NCI-H2171 treated with DMSO at 0.1 percent for 48 hours (cell line): ENCODE data around the gene MGST2.

ENCODE experiments used
- DNase-seq: peaks from one replicate; lab custom pipeline; 2025; lab: John Stamatoyannopoulos, UW

The MGST2 gene

GRCh38 chr4:139704915-139705485, 39.4 kb downstream of the MGST2 start:
- DNase-seq = peak; percentile 2

- peak; percentile 25 for DNase-seq
These were observed 44.0 kb downstream of the MGST2 start for GRCh38 chr4:139709660-139710059.

GRCh38 chr4:139710073-139710472, 44.5 kb downstream of the MGST2 start:
- DNase-seq = no peak

GRCh38 chr4:139711461-139711860, 45.8 kb downstream of the MGST2 start:
- DNase-seq = no peak

GRCh38 chr4:139712882-139713281, 47.3 kb downstream of the MGST2 start:
- DNase-seq = no peak

GRCh38 chr4:139715746-139716391, 50.2 kb downstream of the MGST2 start:
- DNase-seq = no peak

GRCh38 chr4:139718358-139718757, 52.7 kb downstream of the MGST2 start:
- no peak for DNase-seq

- DNase-seq = no peak
These were observed 53.2 kb downstream of the MGST2 start for GRCh38 chr4:139718833-139719232.

GRCh38 chr4:139719381-139720101, 53.9 kb downstream of the MGST2 start:
- no peak for DNase-seq

- DNase-seq = no peak
These were observed 55.2 kb downstream of the MGST2 start for GRCh38 chr4:139720806-139721205.

GRCh38 chr4:139721789-139722188, 56.2 kb downstream of the MGST2 start:
- no peak for DNase-seq

- DNase-seq = no peak
These were observed 59.6 kb downstream of the MGST2 start for GRCh38 chr4:139725236-139725635.

- DNase-seq = no peak
These were observed 61.0 kb downstream of the MGST2 start for GRCh38 chr4:139726615-139727014.

- DNase-seq = no peak
These were observed 62.5 kb downstream of the MGST2 start for GRCh38 chr4:139728146-139728545.

- peak; percentile 82 for DNase-seq
These were observed 63.2 kb downstream of the MGST2 start for GRCh38 chr4:139728840-139729239.

- DNase-seq = no peak
These were observed 67.5 kb downstream of the MGST2 start for GRCh38 chr4:139732991-139733570.

GRCh38 chr4:139734201-139734874, 68.7 kb downstream of the MGST2 start:
- DNase-seq = peak; percentile 47

- DNase-seq = peak; percentile 96
These were observed 69.3 kb downstream of the MGST2 start for GRCh38 chr4:139734875-139735380.

- peak; percentile 39 for DNase-seq
These were observed 70.0 kb downstream of the MGST2 start for GRCh38 chr4:139735381-139736273.

- no peak for DNase-seq
These were observed 70.6 kb downstream of the MGST2 start for GRCh38 chr4:139736274-139736660.

GRCh38 chr4:139736661-139737060, 71.0 kb downstream of the MGST2 start:
- no peak for DNase-seq
